ENCODE data around the gene HELZ.
"Not testable (repeated sequence)": the region's sequence is repeated elsewhere in the genome, so short reads cannot be mapped to it uniquely, and the experiment has no call there.

Gene HELZ

GRCh38 chr17:67186782-67187181 is 58.2 kb downstream of the HELZ start:
- DNase-seq (ENCODE audit: low read depth): no peak

GRCh38 chr17:67183531-67183930 is 61.5 kb downstream of the HELZ start:
- peak; percentile 24 for DNase-seq (ENCODE audit: low read depth)

- no peak for DNase-seq (ENCODE audit: low read depth)
Measured at GRCh38 chr17:67181825-67182224, 63.2 kb downstream of the HELZ start.

GRCh38 chr17:67180275-67180674 is 64.7 kb downstream of the HELZ start:
- peak; percentile 89 for DNase-seq (ENCODE audit: low read depth)

- DNase-seq (ENCODE audit: low read depth): no peak
Measured at GRCh38 chr17:67178555-67178954, 66.4 kb downstream of the HELZ start.

- DNase-seq (ENCODE audit: low read depth): no peak
Measured at GRCh38 chr17:67177732-67178131, 67.3 kb downstream of the HELZ start.

GRCh38 chr17:67174190-67174589 is 70.8 kb downstream of the HELZ start:
- no peak for DNase-seq (ENCODE audit: low read depth)

DNA sequence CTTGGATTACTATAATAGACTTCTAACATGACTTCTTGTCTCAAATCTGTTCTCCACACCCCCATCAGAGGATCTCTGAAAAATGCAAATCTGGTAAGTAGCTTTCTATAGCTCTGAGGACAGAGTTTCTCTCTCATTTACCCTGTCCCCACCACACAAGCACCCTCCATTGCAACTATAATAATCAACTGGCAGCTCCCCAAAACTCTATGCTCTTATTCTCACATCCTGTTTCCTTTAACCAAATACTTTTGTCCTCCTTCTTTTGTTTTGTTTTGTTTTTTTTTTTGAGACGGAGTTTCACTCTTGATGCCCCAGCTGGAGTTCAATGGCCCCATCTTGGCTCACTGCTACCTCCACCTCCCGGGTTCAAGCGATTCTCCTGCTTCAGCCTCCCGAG is 73.4 kb downstream of the HELZ start:
- DNase-seq (ENCODE audit: low read depth): no peak

- DNase-seq (ENCODE audit: low read depth): no peak
Measured at GRCh38 chr17:67168496-67168895, 76.5 kb downstream of the HELZ start.

DNA sequence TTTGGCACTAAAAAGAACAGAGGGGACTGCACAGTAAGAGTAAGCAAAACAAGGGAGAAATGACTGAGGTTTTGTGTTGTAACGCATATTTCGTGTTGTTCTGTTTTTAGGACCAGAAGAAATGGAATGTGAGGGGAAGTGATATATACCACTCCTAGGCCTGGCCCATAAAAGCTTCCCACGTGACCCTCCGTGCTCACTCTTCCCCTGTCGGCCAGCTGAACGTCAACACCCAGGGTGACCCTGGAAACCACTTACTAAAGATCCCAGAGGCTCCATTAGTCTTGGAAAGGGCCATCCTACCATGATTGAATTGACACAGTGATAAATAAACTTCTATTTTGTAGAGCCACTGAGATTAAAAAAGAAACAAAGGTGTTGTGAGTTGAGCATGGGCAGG is 79.8 kb downstream of the HELZ start:
- DNase-seq (ENCODE audit: low read depth): peak; percentile 56

DNA sequence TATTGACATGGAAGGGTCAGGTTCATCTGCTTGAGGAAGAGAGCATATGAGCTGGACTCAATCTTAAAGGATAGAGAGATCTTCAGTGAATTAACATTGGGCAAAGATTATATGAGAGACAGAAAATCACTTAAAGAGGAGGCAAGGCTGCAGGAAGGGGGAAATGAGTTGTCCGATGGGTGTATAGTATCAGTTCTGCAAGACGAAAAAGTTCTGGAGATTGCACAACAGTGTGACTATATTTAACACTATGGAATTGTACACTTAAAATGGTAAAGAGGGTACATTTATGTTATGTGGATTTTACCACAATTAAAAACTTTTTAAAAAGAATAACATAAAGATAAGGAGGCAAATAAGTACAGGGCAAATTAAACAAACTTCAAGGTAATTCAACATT is 80.7 kb downstream of the HELZ start:
- no peak for DNase-seq (ENCODE audit: low read depth)

DNA sequence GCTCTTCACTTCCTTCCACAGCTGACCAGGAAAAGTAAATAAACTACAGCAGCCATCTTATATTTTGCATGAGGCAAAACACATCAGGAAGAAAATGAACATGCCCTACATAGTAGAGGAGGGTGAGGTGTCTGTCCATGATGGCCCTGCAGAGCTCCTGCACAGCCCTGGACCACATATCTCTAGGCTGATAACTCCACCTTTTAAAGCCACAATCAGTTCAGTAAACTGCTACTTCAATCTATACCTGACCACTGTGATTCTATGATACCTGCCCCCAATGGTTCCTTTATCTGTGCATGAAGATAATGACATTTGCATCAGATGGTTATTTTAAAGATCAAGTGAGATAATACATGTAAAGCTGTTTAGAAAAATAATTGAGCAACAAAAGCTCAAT is 82.2 kb downstream of the HELZ start:
- no peak for DNase-seq (ENCODE audit: low read depth)

DNA sequence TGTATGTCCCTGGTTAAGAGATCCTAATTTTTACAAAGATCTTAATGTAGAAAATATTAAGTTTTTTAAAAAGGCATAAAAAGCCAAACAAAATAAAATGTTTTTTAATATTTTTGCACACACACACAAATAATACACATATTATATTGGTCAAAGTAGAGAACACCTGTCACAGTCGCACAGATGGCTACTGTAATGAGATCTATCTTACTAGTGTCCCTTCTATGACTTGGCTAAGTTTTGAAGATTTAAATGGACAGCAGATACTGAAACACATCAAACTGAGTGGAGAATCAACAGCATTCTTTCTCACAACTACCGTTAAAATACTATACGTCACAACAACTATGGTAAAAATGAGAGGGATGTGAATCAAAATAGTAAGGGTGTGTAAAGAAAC is 83.4 kb downstream of the HELZ start:
- no peak for DNase-seq (ENCODE audit: low read depth)

DNA sequence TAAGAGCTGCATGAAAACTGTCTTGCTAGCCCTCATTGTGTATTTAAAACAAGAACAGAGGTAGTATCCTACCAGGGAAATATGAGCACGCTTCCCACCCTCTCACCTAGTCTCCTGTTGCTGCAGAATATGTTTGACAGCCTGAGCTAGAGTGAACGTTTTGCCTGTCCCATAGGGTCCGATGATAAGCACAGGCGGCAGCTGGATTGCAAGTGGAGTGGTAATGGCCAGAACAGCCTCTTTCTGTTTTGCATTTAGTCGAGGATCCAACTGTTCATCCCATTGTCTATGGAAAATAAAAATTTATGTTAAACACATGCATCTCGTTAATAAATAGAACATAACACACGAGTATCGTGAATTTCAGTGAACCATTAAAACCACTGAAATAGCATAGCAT is 84.2 kb downstream of the HELZ start:
- no peak for DNase-seq (ENCODE audit: low read depth)

DNA sequence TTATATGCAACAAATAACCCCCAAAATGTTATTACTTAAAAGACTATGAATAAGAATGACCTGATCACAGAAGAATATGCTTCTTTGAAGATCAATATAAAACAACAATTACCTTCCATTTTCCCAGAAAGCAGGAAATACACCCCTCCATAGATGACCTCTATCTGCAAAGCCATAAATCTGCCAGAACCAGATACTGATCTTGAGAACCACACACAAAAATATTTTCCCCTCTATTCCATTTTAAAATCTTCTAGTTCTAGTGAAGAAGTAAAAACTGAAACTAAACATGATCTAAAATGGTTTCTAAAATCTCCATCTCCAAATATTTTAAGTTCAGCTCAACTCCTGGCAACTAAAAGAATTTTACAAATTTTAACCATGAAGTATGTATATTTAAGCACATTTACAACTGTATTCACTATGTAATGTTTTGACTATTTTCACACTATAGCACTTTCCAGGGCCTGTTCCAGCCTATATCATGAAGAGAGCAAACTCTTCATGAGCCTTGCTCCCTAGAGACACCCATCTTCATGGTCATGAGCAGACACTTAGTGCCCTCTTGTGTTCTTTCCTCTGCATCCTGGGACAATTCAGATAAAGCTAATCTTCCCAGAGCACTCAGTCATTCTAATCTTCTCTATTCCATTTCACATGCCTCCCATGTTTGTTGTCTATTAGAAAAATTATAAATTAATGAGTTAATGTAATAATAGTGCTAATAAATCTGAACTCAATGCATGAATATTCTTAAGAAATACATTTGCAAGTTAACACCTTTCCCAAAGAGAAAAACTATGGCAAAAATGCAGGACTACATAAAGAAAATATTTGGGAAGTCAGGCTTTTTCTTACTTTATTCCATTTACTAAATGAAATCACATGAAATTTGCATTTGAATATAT is 87.0 kb downstream of the HELZ start:
- peak; percentile 57 for DNase-seq (ENCODE audit: low read depth)

DNA sequence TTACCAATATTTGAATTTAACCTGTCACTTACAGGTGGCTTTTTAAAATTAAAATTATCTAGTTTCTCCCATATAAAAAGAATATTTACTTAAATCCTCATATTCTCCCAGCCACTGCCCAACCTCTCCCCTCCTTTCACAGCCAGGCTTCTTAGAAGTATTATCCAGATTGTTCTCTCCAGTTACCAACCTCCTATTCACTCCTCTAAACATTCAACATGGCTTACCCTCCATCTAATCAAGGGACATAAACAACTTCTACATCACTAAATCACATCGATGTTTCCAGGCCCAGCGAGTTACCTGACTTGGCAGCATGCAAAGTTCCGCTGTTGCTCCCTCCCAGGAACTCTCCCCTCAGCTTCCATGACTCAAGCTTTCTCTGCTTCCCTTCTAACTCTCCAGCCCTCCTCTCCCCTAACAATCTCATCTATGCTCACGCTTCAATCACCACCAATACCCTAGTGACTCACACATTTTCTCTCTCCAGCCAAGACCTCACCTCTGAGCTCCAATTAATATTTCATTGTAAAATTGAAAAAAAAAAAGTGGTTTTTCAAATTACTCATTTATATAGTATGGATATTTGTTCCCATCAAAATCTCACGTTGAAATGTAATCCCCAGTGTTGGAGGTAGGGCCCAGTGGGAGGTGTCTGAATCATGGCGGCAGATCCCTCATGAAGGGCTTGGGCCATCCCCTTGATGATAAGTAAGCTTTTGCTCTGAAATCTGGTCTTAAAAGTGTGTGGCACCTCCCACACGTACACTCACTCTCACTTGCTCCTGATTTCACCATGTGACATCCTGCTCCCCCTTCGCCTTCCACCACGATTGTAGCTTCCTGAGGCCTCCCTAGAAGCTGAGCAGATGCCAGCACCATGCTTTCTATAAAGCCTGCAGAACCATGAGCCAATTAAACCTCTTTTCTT is 88.5 kb downstream of the HELZ start:
- peak; percentile 64 for DNase-seq (ENCODE audit: low read depth)

- no peak for DNase-seq (ENCODE audit: low read depth)
Measured at GRCh38 chr17:67152824-67153223, 92.2 kb downstream of the HELZ start.

DNA sequence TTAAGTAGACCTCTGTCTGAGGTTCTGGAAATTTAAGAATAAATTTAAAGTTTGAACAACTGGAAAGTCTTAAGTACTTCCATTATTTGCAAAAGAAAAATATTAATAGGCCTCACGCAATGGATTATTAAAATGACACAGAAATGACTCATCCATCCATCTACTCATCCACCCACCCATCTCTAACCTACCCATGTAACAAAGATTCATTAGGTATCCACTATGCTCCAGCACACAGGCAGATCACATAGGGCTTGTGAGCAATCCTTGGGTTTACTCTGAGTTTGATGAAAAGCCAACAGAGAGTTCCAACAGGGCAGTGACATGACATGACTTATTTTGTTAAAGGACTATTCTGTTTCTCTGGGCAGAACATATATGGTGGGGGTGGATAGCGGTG is 93.3 kb downstream of the HELZ start:
- peak; percentile 71 for DNase-seq (ENCODE audit: low read depth)

DNA sequence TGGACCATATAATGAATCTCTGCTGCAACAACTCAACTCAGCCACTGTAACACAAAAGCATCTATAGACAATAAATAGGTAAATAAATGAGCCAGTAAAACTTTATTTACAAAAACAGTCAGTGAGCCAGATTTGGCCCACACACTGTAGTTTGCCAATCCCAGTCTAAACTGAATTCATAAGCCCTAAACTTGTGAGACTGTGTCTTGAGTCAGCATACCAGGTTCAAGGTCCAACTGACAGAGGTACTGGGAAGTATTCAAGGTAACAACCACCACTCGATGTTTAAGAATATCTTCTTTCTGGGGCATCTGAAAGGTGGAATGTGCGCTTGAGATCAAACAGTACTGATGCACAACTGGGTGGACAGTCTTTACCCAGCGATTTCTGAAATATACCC is 94.2 kb downstream of the HELZ start:
- peak; percentile 11 for DNase-seq (ENCODE audit: low read depth)

DNA sequence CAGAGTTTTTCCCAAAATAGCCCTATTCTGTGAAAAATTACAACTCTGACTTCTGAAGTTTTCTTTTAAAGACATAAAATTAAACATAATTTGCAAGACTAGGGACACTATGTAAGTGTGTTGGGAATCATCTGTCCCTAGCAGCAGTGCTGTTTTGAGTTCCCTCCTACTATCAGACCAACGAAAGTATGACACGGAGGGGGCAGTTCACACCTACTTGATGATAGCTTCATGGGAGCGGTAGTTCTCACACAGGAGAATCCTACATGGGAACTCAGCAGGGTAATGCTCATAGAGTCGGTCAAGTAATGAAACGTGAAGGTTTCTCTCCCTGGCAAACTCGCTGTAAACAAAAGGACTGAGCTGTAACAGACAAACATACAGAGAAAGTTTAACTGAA is 96.6 kb downstream of the HELZ start:
- no peak for DNase-seq (ENCODE audit: low read depth)

GRCh38 chr17:67145183-67145805 is 99.7 kb downstream of the HELZ start:
- DNase-seq (ENCODE audit: low read depth): no peak

GRCh38 chr17:67143318-67143717 is 101.7 kb downstream of the HELZ start:
- no peak for DNase-seq (ENCODE audit: low read depth)

- not testable (repeated sequence) for DNase-seq (ENCODE audit: low read depth)
Measured at GRCh38 chr17:67142030-67142429, 103.0 kb downstream of the HELZ start.

Data from amniotic epithelial cell (primary cell).